ENCODE measurements around the gene SMIM21. TPM values are rescaled to one million over a fixed set of nuclear protein-coding genes. Genes with fewer than 3 reads are reported as not detected.

The SMIM21 gene
- total RNA-seq, 2 donors from 2014 or later: not detected

- Histone ChIP-seq H3K4me3 (no peak overlapping the region), H3K4me1 (no peaks in the 10 kb centered on the region), H3K36me3 (no peaks in the 10 kb centered on the region), H3K9ac (ENCODE audit: low read depth in 2 of 2, low read length in 2 of 2) (no peak overlapping the region), H3K9me3 (no peaks in the 10 kb centered on the region), H3K27me3 (no peaks in the 10 kb centered on the region), H3K27ac (no peak overlapping the region)
- no peak for TF ChIP-seq CTCF (IDR thresholded peaks at IDR 0.05)
- intact Hi-C loops (cut with DNase I): no loop called here
- no peak for DNase-seq
Measured at GRCh38 chr18:75377258-75377657, 50.2 kb downstream of the SMIM21 start.

- Histone ChIP-seq H3K9me3 (no peaks in the 10 kb centered on the region), H3K27me3 (no peaks in the 10 kb centered on the region), H3K27ac (no peak overlapping the region), H3K4me1 (no peaks in the 10 kb centered on the region), H3K9ac (ENCODE audit: low read depth in 2 of 2, low read length in 2 of 2) (no peak overlapping the region), H3K36me3 (no peaks in the 10 kb centered on the region), H3K4me3 (no peak overlapping the region)
- intact Hi-C loops (cut with DNase I): no loop called here
- DNase-seq: no peak
- no peak for TF ChIP-seq CTCF (IDR thresholded peaks at IDR 0.05)
Measured at GRCh38 chr18:75376004-75376403, 51.5 kb downstream of the SMIM21 start.

GRCh38 chr18:75375341-75375740 lies 52.2 kb downstream of the SMIM21 start:
- H3K9me3 ChIP-seq: no peaks in the 10 kb centered on the region
- H3K36me3 ChIP-seq: no peaks in the 10 kb centered on the region
- no peak overlapping the region for H3K27ac ChIP-seq
- no peaks in the 10 kb centered on the region for H3K4me1 ChIP-seq
- H3K9ac ChIP-seq (ENCODE audit: low read depth in 2 of 2, low read length in 2 of 2): no peak overlapping the region
- intact Hi-C loops (cut with DNase I): no loop called here
- H3K4me3 ChIP-seq: no peak overlapping the region
- TF ChIP-seq CTCF (IDR thresholded peaks at IDR 0.05): no peak
- H3K27me3 ChIP-seq: no peaks in the 10 kb centered on the region
- no peak for DNase-seq

- no peaks in the 10 kb centered on the region for H3K9me3 ChIP-seq
- H3K4me1 ChIP-seq: no peaks in the 10 kb centered on the region
- H3K4me3 ChIP-seq: no peak overlapping the region
- H3K27ac ChIP-seq: no peak overlapping the region
- H3K27me3 ChIP-seq: no peaks in the 10 kb centered on the region
- DNase-seq: no peak
- H3K36me3 ChIP-seq: no peaks in the 10 kb centered on the region
- no peak for TF ChIP-seq CTCF (IDR thresholded peaks at IDR 0.05)
- intact Hi-C loops (cut with DNase I): no loop called here
- no peak overlapping the region for H3K9ac ChIP-seq (ENCODE audit: low read depth in 2 of 2, low read length in 2 of 2)
Measured at GRCh38 chr18:75374466-75374865, 53.0 kb downstream of the SMIM21 start.

GRCh38 chr18:75369026-75369721 lies 58.3 kb downstream of the SMIM21 start:
- no peak overlapping the region for H3K9ac ChIP-seq (ENCODE audit: low read depth in 2 of 2, low read length in 2 of 2)
- no peak overlapping the region for H3K27ac ChIP-seq
- no peak overlapping the region for H3K4me3 ChIP-seq
- H3K9me3 ChIP-seq: no peaks in the 10 kb centered on the region
- no peaks in the 10 kb centered on the region for H3K27me3 ChIP-seq
- TF ChIP-seq CTCF (IDR thresholded peaks at IDR 0.05): no peak
- H3K4me1 ChIP-seq: no peaks in the 10 kb centered on the region
- DNase-seq: no peak
- H3K36me3 ChIP-seq: no peaks in the 10 kb centered on the region
- intact Hi-C loops (cut with DNase I): no loop called here

All from colonic mucosa (tissue), 4 donors.